GM12878 (cell line): Measurements from ENCODE around the gene NUBPL. TPM values are rescaled to one million over a fixed set of nuclear protein-coding genes. Genes with fewer than 3 reads are reported as not detected.

ENCODE experiments used
- ATAC-seq: fragments of 200-7000 bp; cut with Tn5 transposase; 3 replicates; pipeline ENCODE4 v1.9.1; 2020; ENCODE audit warnings: mild to moderate bottlenecking, moderate library complexity
- BruUV-seq: library from RNA; stranded (reverse); fragments of 400-500 nt; replicated peaks from 2 replicates; lab custom pipeline; 2021; lab: Mats Ljungman, UMichigan
- CTCF ChIA-PET: fragments of 300-600 bp; sonication (Branson Sonifier 250); formaldehyde crosslinking; extraction: SDS; loops from one replicate; lab custom pipeline; 2021; ENCODE audit warnings: inconsistent platforms; lab: Yijun Ruan, JAX
- POLR2A ChIA-PET: fragments of 350-600 bp; formaldehyde crosslinking; extraction: SDS; loops from one replicate; lab custom pipeline; 2021; ENCODE audit warnings: inconsistent platforms; lab: Charles Lee
- RAD21 ChIA-PET: fragments of 300-600 bp; sonication (Branson Sonifier 250); formaldehyde crosslinking; loops from one replicate; lab custom pipeline; 2023; ENCODE audit warnings: antibody characterized with exemption; ENCODE audit not compliant: unreplicated experiment; lab: Charles Lee
- SMC1A ChIA-PET: fragments of 300-600 bp; sonication (Branson Sonifier 250); formaldehyde crosslinking; loops from one replicate; lab custom pipeline; 2023; ENCODE audit not compliant: unreplicated experiment, uncharacterized antibody; lab: Charles Lee
- DNase-seq: peaks from one replicate; pipeline ENCODE4 v3.0.0-alpha.2; 2011; ENCODE audit warnings: low read depth, low spot score
- FAIRE-seq: peaks from 3 replicates; lab custom pipeline; 2011; peaks lifted over from hg19 to GRCh38; lab: Jason Lieb, UNC
- H2AFZ ChIP-seq: 2 replicates; pipeline ENCODE4 v1.6.0; 2011; ENCODE audit warnings: low read depth, low read length, control low read depth; ENCODE audit not compliant: control insufficient read depth
- H3K27ac ChIP-seq: 2 replicates; pipeline ENCODE4 v1.5.1; 2011; ENCODE audit warnings: control low read depth; ENCODE audit not compliant: control insufficient read depth, insufficient read depth
- H3K27me3 ChIP-seq, 2 experiments: replicated peaks in 1 of 2; 2 replicates each; pipeline versions ENCODE4 v1.6.0 to v1.6.1; 2011; ENCODE audit warnings: low read length in 1 of 2; ENCODE audit not compliant: control insufficient read depth in 2 of 2, insufficient read depth in 2 of 2
- H3K36me3 ChIP-seq, 2 experiments: 2 replicates each; pipeline ENCODE4 v1.5.1; 2011; ENCODE audit warnings: low read length in 1 of 2; ENCODE audit not compliant: control insufficient read depth in 2 of 2, insufficient read depth in 2 of 2
- H3K4me1 ChIP-seq: 2 replicates; pipeline ENCODE4 v1.6.1; 2011; ENCODE audit warnings: mild to moderate bottlenecking, low read length, moderate library complexity, mixed read lengths; ENCODE audit not compliant: control insufficient read depth, insufficient read depth
- H3K4me2 ChIP-seq: 2 replicates; pipeline ENCODE4 v1.6.0; 2011; ENCODE audit warnings: control low read depth; ENCODE audit not compliant: control insufficient read depth, insufficient read depth
- H3K4me3 ChIP-seq: fragments of 200-600 bp; sonication (generic); 2 replicates; pipeline ENCODE4 v1.5.1; 2016
- H3K79me2 ChIP-seq: 2 replicates; pipeline ENCODE4 v1.6.0; 2011; ENCODE audit warnings: low read length; ENCODE audit not compliant: control insufficient read depth, insufficient read depth
- H3K9ac ChIP-seq: 2 replicates; pipeline ENCODE4 v1.8.0; 2011; ENCODE audit warnings: low read length, control low read depth, mixed read lengths; ENCODE audit not compliant: control insufficient read depth, insufficient read depth
- H3K9me3 ChIP-seq: replicated peaks from 3 replicates; pipeline ENCODE4 v1.5.1; 2011; ENCODE audit warnings: mild to moderate bottlenecking, low read length; ENCODE audit not compliant: control insufficient read depth, insufficient read depth
- H4K20me1 ChIP-seq: 2 replicates; pipeline ENCODE4 v1.6.0; 2011; ENCODE audit not compliant: control insufficient read depth, insufficient read depth
- CREB1 ChIP-seq: IDR thresholded peaks from 2 replicates; pipeline ENCODE4 v1.6.1; 2012; ENCODE audit warnings: low read depth, mild to moderate bottlenecking, inconsistent platforms
- MTA3 ChIP-seq: IDR thresholded peaks from 2 replicates; pipeline ENCODE4 v1.6.1; 2012; ENCODE audit warnings: low read length, inconsistent platforms, borderline replicate concordance
- POU2F2 ChIP-seq: IDR thresholded peaks from 3 replicates; pipeline ENCODE4 v1.6.1; 2011; ENCODE audit warnings: low read depth, mild to moderate bottlenecking, low read length, borderline replicate concordance
- ZNF207 ChIP-seq: fragments of 450-650 bp; IDR thresholded peaks from 2 replicates; pipeline ENCODE4 v1.6.1; 2014; ENCODE audit warnings: antibody characterized with exemption, mild to moderate bottlenecking, borderline replicate concordance
- WGBS: methylation state at CpG from one replicate; pipeline ENCODE4 v1.1.6; 2016; ENCODE audit warnings: low lambda C conversion rate; ENCODE audit not compliant: insufficient replicate concordance, insufficient coverage; ENCODE audit errors: missing lambda C conversion rate; 5-methylcytosine and 5-hydroxymethylcytosine counted together
- in situ Hi-C: fragments of 300-500 bp; cut with MboI; formaldehyde crosslinking; loops from 9 replicates; pipeline ENCODE4 v1.14.3; 2018; ENCODE audit warnings: mixed read lengths
- intact Hi-C: fragments of 100-400 bp; cut with micrococcal nuclease; formaldehyde crosslinking; loops from one replicate; pipeline ENCODE4 v1.14.2; 2022; ENCODE audit not compliant: unreplicated experiment
- polyA plus RNA-seq, 11 experiments: library from polyadenylated mRNA; depleted of rRNA in 4 of 11; unstranded in 6 of 11; stranded (reverse) in 5 of 11; fragments of >200 nt; fragmentation: Nextera tagmentation in 4 of 11; fragmentation: Illumina TruSeq in 1 of 11; extraction: Ambion mirVana in 4 of 11; extraction: Trizol in 1 of 11; gene quantifications; 1 replicate in 1 of 11; 2 replicates in 10 of 11; pipeline versions ENCODE4 v1.2.1 to v1.2.3, GENCODE V29; 2011 to 2016; ENCODE audit warnings: inconsistent platforms in 2 of 11, missing spikeins in 2 of 11, low read depth in 1 of 11
- total RNA-seq, 4 experiments: library from RNA; depleted of rRNA in 3 of 4; stranded (reverse); fragments of >200 nt in 3 of 4; fragmentation: Illumina TruSeq in 1 of 4; extraction: Trizol in 1 of 4; gene quantifications; 2 replicates each; pipeline versions ENCODE4 v1.2.1 to v1.2.3, GENCODE V29; 2013 to 2021
- TF ChIP-seq, protein P1 (sequence below): IDR thresholded peaks from 2 replicates; pipeline ENCODE4 v1.6.1; 2011; ENCODE audit warnings: borderline replicate concordance, low read depth, mild to moderate bottlenecking, moderate library complexity, low read length; ENCODE audit not compliant: insufficient read depth, poor library complexity, severe bottlenecking
- TF ChIP-seq, protein P2 (sequence below): fragments of 450-650 bp; IDR thresholded peaks from 2 replicates; pipeline ENCODE4 v1.6.1; 2016; ENCODE audit warnings: mild to moderate bottlenecking, moderate library complexity, borderline replicate concordance

NUBPL gene
- total and polyA plus RNA-seq, 10 of the 15 experiments (the other 5 are each of a cell fraction or from before 2014, with no cell fraction given), result 3.4 to 11.6 (median 8.1) TPM

DNA sequence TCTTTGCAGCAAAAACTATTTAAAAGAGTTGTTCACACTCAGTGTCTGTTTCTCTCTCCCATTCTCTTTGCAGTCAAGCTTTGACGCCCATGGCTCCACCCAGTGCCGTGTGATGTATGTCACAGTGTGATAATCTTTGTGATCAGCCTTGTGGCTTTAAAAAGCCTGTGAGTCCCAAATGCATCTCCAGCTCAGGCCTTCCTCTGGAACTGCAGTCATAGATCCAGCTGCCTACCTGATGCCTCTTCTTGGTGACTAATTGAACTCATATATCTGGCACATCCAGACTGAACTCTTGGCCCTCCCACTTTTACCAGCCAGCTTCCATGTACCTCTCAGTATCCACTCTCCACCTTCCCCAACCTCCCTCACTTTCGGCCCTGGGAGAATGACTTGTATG lies 333.1 kb downstream of the NUBPL start:
- intact Hi-C loops, result no loop called here
- DNase-seq (no peak), ATAC-seq (no peak)
- H3K79me2 ChIP-seq, result no peaks in the 10 kb centered on the region
- POLR2A ChIA-PET, result no interaction called here
- TF ChIP-seq ZNF207 (no peak), MTA3 (no peak), CREB1 (no peak), POU2F2 (no peak)
- TF ChIP-seq, protein P1, sequence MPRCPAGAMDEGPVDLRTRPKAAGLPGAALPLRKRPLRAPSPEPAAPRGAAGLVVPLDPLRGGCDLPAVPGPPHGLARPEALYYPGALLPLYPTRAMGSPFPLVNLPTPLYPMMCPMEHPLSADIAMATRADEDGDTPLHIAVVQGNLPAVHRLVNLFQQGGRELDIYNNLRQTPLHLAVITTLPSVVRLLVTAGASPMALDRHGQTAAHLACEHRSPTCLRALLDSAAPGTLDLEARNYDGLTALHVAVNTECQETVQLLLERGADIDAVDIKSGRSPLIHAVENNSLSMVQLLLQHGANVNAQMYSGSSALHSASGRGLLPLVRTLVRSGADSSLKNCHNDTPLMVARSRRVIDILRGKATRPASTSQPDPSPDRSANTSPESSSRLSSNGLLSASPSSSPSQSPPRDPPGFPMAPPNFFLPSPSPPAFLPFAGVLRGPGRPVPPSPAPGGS, result no peak
- TF ChIP-seq, protein P2, sequence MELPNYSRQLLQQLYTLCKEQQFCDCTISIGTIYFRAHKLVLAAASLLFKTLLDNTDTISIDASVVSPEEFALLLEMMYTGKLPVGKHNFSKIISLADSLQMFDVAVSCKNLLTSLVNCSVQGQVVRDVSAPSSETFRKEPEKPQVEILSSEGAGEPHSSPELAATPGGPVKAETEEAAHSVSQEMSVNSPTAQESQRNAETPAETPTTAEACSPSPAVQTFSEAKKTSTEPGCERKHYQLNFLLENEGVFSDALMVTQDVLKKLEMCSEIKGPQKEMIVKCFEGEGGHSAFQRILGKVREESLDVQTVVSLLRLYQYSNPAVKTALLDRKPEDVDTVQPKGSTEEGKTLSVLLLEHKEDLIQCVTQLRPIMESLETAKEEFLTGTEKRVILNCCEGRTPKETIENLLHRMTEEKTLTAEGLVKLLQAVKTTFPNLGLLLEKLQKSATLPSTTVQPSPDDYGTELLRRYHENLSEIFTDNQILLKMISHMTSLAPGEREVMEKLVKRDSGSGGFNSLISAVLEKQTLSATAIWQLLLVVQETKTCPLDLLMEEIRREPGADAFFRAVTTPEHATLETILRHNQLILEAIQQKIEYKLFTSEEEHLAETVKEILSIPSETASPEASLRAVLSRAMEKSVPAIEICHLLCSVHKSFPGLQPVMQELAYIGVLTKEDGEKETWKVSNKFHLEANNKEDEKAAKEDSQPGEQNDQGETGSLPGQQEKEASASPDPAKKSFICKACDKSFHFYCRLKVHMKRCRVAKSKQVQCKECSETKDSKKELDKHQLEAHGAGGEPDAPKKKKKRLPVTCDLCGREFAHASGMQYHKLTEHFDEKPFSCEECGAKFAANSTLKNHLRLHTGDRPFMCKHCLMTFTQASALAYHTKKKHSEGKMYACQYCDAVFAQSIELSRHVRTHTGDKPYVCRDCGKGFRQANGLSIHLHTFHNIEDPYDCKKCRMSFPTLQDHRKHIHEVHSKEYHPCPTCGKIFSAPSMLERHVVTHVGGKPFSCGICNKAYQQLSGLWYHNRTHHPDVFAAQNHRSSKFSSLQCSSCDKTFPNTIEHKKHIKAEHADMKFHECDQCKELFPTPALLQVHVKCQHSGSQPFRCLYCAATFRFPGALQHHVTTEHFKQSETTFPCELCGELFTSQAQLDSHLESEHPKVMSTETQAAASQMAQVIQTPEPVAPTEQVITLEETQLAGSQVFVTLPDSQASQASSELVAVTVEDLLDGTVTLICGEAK, result no peak
- TF ChIP-seq, all 136 proteins: peak for 0
- in situ Hi-C loops, result no loop called here
- Histone ChIP-seq H3K9ac (no peak overlapping the region), H3K36me3 (no peaks in the 10 kb centered on the region), H3K27me3 (no peaks in the 10 kb centered on the region), H2AFZ (no peak overlapping the region), H3K9me3 (no peaks in the 10 kb centered on the region), H3K4me2 (no peak overlapping the region), H3K27ac (no peak overlapping the region), H3K4me3 (no peak overlapping the region), H4K20me1 (no peaks in the 10 kb centered on the region), H3K4me1 (no peaks in the 10 kb centered on the region)
- SMC1A ChIA-PET, result no interaction called here
- 36% methylated on average over 3 of the region's 3 CpGs for WGBS
- no TSS peak for BruUV-seq
- CTCF ChIA-PET, result no interaction called here
- RAD21 ChIA-PET, result no interaction called here
- no peak for FAIRE-seq
